H7 (cell line): ENCODE results near the gene RPS14. TPM values are rescaled to one million over a fixed set of nuclear protein-coding genes. Genes with fewer than 3 reads are reported as not detected.

Experiments
- DNase-seq: peaks from one replicate; pipeline ENCODE4 v3.0.0; 2012
- H3K27me3 ChIP-seq: 2 replicates; pipeline ENCODE4 v1.6.0; 2011; ENCODE audit warnings: mild to moderate bottlenecking, low read length; ENCODE audit not compliant: control insufficient read depth, insufficient read depth
- H3K36me3 ChIP-seq: replicated peaks from 2 replicates; pipeline ENCODE4 v1.5.1; 2011; ENCODE audit warnings: low read length; ENCODE audit not compliant: control insufficient read depth, insufficient read depth
- H3K4me3 ChIP-seq: 2 replicates; pipeline ENCODE4 v1.5.1; 2011; ENCODE audit warnings: low read depth, mild to moderate bottlenecking, control low read depth, low read length, moderate library complexity; ENCODE audit not compliant: insufficient read depth
- total RNA-seq: library from RNA; depleted of rRNA; stranded (reverse); fragments of >200 nt; shearing (Covaris generic); gene quantifications from 2 replicates; pipeline ENCODE4 v1.2.3, GENCODE V29; 2014

The RPS14 gene
- total RNA-seq, 1 experiment from 2014 or later = 3,255 TPM

DNA sequence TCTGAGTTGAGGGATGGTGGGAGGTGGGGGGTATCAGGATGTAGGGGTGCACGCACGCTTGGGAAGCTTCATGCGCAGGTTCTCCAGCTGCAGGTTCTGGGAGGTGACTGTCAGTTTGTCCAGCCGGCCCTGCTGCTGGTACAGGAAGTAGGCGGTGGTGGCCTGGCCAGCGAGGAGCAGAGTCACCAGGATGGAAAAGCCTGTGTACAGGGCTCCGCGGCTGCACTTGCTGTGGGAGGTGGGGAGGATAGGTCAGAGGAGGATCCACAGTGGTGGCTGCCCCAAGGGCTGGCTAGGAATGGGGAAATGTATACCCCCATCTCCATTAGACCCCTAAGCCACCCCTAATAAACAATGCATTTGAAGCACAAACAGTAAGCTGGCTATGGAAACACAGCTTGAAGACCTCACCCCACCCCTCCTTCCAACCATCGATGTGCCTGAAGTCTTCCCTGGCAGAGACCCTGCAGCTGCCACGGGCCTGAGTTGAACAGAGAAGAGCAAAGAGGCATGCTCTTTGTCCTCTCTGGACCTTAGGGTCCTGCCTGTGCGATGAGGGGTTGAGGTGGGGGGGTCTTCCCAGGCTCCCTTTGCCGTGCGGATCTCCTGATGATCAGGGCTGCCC is 42.3 kb downstream of the RPS14 start:
- no peak for DNase-seq
- Histone ChIP-seq H3K36me3 (peaks cover 6% of the 10 kb centered on the region), H3K27me3 (no peaks in the 10 kb centered on the region), H3K4me3 (no peak overlapping the region)

GRCh38 chr5:150406723-150407095 is 42.8 kb downstream of the RPS14 start:
- no peak for DNase-seq
- Histone ChIP-seq H3K27me3 (no peaks in the 10 kb centered on the region), H3K4me3 (no peak overlapping the region), H3K36me3 (peaks cover 6% of the 10 kb centered on the region)

DNA sequence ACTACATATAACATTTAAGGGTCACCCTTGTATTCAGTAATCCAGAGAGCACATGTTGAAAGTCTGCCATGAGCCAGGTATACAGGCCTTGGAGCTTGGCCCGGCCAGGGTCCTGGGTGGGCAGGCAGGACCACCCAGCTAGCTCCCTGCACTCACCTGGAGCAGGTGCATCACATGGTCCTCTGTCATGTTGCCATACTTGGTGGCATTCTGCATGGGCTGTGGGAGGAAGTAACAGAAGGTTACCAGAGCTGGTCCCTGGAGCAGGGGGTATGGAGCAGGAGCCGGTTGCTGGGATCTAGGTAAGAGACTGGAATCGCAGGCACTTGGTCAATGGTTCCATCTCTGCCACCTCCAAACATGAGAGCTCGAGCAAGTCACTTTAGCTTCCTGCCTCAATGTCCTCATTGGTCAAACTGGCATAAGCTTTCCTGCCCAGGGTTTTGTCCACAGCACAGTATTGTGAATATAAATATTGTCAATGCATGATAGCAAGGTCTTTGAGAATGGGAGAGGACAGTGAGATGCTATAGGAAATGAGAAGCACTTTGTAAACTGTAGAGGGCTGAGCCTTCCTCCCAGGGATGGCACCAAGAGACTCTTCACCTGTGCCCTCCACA is 43.3 kb downstream of the RPS14 start:
- Histone ChIP-seq H3K27me3 (no peaks in the 10 kb centered on the region), H3K4me3 (no peak overlapping the region), H3K36me3 (peaks cover 6% of the 10 kb centered on the region)
- DNase-seq = peak; percentile 19

GRCh38 chr5:150404941-150405816 is 44.4 kb downstream of the RPS14 start:
- Histone ChIP-seq H3K27me3 (no peaks in the 10 kb centered on the region), H3K4me3 (no peak overlapping the region)

DNA sequence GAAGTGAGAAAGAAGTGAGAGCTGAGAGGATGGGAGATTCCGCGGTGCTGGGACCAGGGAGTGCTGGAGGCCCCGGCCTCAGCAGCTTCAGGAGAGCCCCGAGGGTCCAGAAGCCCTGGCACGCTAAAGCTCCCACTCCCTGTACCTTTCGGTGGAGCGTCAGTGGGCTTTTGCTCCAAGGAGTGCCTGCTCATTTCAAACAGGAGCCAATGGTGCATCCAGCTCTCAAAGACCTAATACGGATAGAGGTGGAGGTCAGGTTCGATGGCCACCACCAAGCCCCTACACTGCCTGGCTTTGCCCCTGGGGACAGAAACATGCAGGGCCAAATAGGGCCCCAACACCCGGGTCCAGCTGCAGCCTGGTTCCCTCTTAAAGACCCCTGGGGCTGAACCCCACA is 45.0 kb downstream of the RPS14 start:
- peaks cover 14% of the 10 kb centered on the region for H3K36me3 ChIP-seq
- DNase-seq = peak; percentile 37
- H3K4me3 ChIP-seq = no peak overlapping the region
- no peaks in the 10 kb centered on the region for H3K27me3 ChIP-seq

More at GRCh38 chr5:150404941-150405816, 44.4 kb downstream of the RPS14 start:
- DNase-seq = peak; percentile 25
- H3K36me3 ChIP-seq = peaks cover 8% of the 10 kb centered on the region

GRCh38 chr5:150404121-150404520 is 45.4 kb downstream of the RPS14 start:
- H3K4me3 ChIP-seq = no peak overlapping the region

DNA sequence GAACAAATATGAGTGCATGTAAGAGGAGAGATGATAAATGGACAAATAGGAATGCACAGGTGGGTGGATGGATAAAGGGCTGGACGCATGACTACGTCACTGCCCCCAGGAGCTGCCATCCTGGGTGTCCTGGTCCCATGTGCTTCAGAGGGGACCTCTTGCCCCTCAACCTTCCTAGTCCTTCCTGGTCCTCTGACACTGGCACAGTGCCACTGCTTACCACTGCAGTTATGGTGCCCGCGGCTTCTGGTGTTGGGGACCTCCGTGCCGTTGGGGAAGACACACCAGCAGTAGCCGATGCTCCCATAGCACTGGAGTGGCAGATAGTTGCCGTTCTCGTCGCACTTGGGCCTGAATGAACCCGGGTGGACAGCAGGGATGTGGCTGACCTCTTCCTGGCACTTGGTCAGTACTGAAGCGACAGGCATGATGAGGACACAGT is 46.6 kb downstream of the RPS14 start:
- H3K4me3 ChIP-seq = no peak overlapping the region
- H3K27me3 ChIP-seq = no peaks in the 10 kb centered on the region
- H3K36me3 ChIP-seq = peaks cover 27% of the 10 kb centered on the region
- DNase-seq = peak; percentile 27

More at GRCh38 chr5:150404121-150404520, 45.4 kb downstream of the RPS14 start:
- Histone ChIP-seq H3K36me3 (peaks cover 18% of the 10 kb centered on the region), H3K27me3 (no peaks in the 10 kb centered on the region)
- peak; percentile 35 for DNase-seq

DNA sequence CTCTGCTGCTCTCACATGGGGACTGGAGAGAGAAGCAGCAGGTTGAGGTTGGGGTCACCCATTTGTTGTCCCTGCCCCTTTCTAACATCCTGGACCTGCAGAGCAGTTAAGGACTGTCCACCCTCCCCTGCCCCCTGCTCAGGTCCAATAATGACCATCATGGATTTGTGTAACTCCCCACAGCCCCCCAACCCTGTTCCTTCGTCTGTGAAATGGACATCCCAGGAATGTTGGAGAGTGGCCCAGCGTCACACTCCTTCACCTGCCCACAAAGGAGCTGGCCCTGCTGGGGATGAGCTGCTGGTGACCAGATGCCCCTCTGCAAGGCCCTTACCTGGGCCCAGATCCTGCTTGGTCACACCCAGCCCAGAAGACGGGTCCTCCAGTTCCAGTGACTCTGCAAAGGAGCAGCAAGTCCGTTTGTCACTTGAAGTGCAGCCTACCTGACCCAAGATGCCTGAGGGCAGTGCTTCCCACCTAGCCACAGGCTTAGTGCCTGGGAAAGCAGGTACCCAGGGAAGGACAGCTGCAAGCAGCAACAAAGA is 47.2 kb downstream of the RPS14 start:
- Histone ChIP-seq H3K36me3 (peaks cover 28% of the 10 kb centered on the region), H3K4me3 (no peak overlapping the region), H3K27me3 (no peaks in the 10 kb centered on the region)
- DNase-seq = peak; percentile 22

DNA sequence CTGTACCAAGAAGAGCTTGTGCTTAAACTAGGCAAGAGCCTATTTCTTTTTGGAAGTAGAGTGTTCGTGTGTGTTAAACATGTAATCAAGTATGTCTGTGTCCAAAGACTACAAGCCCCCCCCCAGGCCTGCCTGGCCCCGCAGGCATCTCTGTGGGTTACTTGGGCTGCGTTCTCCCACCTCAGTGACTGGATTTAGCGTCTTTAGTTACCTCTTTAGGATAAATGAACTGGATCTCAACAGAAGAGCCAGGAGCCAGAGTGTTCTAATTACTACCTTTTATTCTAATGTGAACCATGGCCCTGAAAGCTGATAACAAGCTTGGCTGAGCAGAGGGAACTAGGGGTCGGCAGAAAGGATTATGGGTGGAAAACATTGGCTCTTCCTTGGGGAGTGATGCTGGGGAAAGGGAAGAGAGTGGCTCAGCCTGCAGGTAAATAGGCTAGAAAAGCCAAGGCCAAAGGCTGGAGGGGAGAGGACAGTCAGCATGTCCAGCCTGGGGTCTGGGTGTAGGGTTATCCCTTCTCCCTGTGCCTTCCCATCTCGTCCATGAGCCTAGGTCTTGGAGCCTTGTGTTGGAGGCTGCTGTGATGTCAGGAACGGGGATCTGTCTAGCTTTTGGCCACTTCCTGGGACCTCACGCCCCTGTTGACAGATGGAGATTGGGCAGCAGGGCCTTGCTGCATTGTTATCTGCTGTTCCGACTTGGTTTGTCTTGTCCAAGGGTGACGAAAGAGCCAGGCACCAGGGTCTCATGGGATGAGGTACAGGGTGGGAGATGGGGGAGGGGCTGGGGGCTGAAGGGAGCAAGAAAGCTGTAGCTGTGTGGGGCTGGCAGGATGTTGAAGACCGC is 47.9 kb downstream of the RPS14 start:
- DNase-seq = no peak
- no peaks in the 10 kb centered on the region for H3K27me3 ChIP-seq
- peaks cover 33% of the 10 kb centered on the region for H3K36me3 ChIP-seq
- H3K4me3 ChIP-seq = no peak overlapping the region

- peaks cover 35% of the 10 kb centered on the region for H3K36me3 ChIP-seq
- no peak for DNase-seq
- no peaks in the 10 kb centered on the region for H3K27me3 ChIP-seq
- no peak overlapping the region for H3K4me3 ChIP-seq
Observed at GRCh38 chr5:150401076-150401375, 48.5 kb downstream of the RPS14 start.

- no peaks in the 10 kb centered on the region for H3K27me3 ChIP-seq
- no peak overlapping the region for H3K4me3 ChIP-seq
- H3K36me3 ChIP-seq = peaks cover 40% of the 10 kb centered on the region
- no peak for DNase-seq
Observed at GRCh38 chr5:150400316-150401075, 49.0 kb downstream of the RPS14 start.

DNA sequence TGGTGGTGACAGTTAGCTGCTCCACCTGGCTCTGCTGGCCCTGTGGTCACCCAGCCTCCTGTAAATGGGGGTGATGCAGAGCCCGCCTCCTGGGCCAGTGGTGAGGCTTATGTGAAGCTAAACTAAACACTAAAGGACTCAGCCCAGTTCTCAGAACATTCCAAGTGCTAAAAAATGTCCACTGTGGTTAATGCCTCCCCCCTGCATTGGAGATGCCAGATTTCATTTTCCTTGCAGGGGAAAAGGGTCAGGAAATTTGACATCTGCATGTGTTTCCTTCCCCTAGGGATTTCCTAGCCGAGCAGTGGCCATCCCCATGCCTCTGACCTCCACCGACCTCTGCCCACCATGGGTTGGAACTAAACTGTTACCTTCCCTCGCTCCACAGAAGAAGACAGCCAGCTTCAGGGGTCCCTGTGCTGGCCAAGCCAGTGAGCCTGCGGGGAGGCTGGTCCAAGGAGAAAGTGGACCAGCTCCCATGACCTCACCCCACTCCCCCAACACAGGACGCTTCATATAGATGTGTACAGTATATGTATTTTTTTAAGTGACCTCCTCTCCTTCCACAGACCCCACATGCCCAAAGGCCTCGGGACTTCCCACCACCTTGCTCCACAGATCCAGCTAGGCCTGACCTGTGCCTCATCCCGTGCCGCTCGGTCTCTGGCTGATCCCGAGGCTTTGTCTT is 49.9 kb downstream of the RPS14 start:
- DNase-seq = no peak
- peaks cover 44% of the 10 kb centered on the region for H3K36me3 ChIP-seq
- H3K27me3 ChIP-seq = no peaks in the 10 kb centered on the region
- H3K4me3 ChIP-seq = no peak overlapping the region
